ENCODE data around the gene SMAD6. TPM values are rescaled to one million over a fixed set of nuclear protein-coding genes. Genes with fewer than 3 reads are reported as not detected.

The SMAD6 gene
- total and polyA plus RNA-seq, 9 of the 15 experiments (the other 6 are each of a cell fraction or from before 2014, with no cell fraction given) = 0.10 to 15.5 (median 3.7) TPM

- no peak overlapping the region for H3K27ac ChIP-seq (ENCODE audit: extremely low read depth, low read depth, low read length)
- H2AFZ ChIP-seq (ENCODE audit: low read depth, low read length) = no peak overlapping the region
- POLR2A ChIA-PET = interaction anchor here (0.7 to 1.7 kb wide), 4 partner anchors 13 to 123 kb away, joined by 4 to 7 read pairs (median 4); no protein-coding TSS in a partner anchor
- FAIRE-seq (no peak), ATAC-seq (no peak), DNase-seq (ENCODE audit: extremely low read depth in 1 of 4, low spot score in 3 of 4) (no peak)
- CTCF ChIA-PET (ENCODE audit: low intra/inter-chr PET ratio) = no interaction called here
- no peaks in the 10 kb centered on the region for H3K9me1 ChIP-seq (ENCODE audit: control insufficient read depth, insufficient read depth, low read length)
- no peaks in the 10 kb centered on the region for H3K27me3 ChIP-seq (ENCODE audit: control insufficient read depth in 2 of 2, insufficient read depth in 2 of 2, low read length in 2 of 2)
- peaks cover 20% of the 10 kb centered on the region for H4K20me1 ChIP-seq (replicated peaks; ENCODE audit: control insufficient read depth, insufficient read depth, low read length)
- H3K4me3 ChIP-seq = no peak overlapping the region
- no TSS peak for BruUV-seq (replicated peaks)
- H3K4me2 ChIP-seq (ENCODE audit: insufficient read depth, low read length) = no peak overlapping the region
- peaks cover 8 to 59% of the 10 kb centered on the region in 2 experiments; a peak in 3 of 5 replicates for H3K4me1 ChIP-seq (replicated peaks in 1 of 2; ENCODE audit: control insufficient read depth in 2 of 2, insufficient read depth in 2 of 2, low read length in 2 of 2)
- peak overlapping the region in 1 of 2 experiments; percentile 41; a peak in 1 of 4 replicates for H3K9ac ChIP-seq (ENCODE audit: insufficient read depth in 1 of 2, low read depth in 2 of 2, low read length in 2 of 2)
- H3K79me2 ChIP-seq (ENCODE audit: control insufficient read depth, insufficient read depth, low read length) = peaks cover 72% of the 10 kb centered on the region
- H3K9me3 ChIP-seq (replicated peaks; ENCODE audit: control insufficient read depth, insufficient read depth, low read depth, low read length) = no peaks in the 10 kb centered on the region
- in situ Hi-C loops (cut with MboI) = no loop called here
- H3K36me3 ChIP-seq (ENCODE audit: control insufficient read depth, insufficient read depth, low read length) = peaks cover 9% of the 10 kb centered on the region; the same call in 1 of the 3 replicates
- intact Hi-C loops (cut with micrococcal nuclease) = loop anchor here (5.0 kb wide), 2 partner anchors 68 to 148 kb away; no protein-coding TSS in a partner anchor
- WGBS (ENCODE audit: insufficient coverage, low coverage, missing lambda C conversion rate) = 100% methylated on average over 1 of the region's 1 CpG
- TF ChIP-seq ZNF239 (CRISPR knock-in tag; IDR thresholded peaks at IDR 0.05) (no peak), KDM4B (IDR thresholded peaks at IDR 0.05; ENCODE audit: borderline replicate concordance in 2 of 2, low read depth in 1 of 2) (no peak), JUND (IDR thresholded peaks at IDR 0.05; ENCODE audit: borderline replicate concordance, low read depth, low read length) (no peak), JUND (tag; IDR thresholded peaks at IDR 0.05; ENCODE audit: borderline replicate concordance, low read depth, low read length) (no peak)
- TF ChIP-seq, protein P1, sequence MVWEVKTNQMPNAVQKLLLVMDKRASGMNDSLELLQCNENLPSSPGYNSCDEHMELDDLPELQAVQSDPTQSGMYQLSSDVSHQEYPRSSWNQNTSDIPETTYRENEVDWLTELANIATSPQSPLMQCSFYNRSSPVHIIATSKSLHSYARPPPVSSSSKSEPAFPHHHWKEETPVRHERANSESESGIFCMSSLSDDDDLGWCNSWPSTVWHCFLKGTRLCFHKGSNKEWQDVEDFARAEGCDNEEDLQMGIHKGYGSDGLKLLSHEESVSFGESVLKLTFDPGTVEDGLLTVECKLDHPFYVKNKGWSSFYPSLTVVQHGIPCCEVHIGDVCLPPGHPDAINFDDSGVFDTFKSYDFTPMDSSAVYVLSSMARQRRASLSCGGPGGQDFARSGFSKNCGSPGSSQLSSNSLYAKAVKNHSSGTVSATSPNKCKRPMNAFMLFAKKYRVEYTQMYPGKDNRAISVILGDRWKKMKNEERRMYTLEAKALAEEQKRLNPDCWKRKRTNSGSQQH (CRISPR knock-in tag; IDR thresholded peaks at IDR 0.05) = no peak
These were observed 2.7 kb downstream of the SMAD6 start for GRCh38 chr15:66704803-66705153.

Data from K562 (cell line).